COLO829 (cell line): ENCODE results near the gene HSF2.
"Not testable (repeated sequence)": the region's sequence is repeated elsewhere in the genome, so short reads cannot be mapped to it uniquely, and the experiment has no call there.

Experiments
- DNase-seq: peaks from one replicate; pipeline ENCODE4 v3.0.0; 2012; ENCODE audit warnings: low spot score

The HSF2 gene

GRCh38 chr6:122455116-122455515, 55.7 kb downstream of the HSF2 start:
- not testable (repeated sequence) for DNase-seq

- no peak for DNase-seq
These were observed 58.6 kb downstream of the HSF2 start for GRCh38 chr6:122458087-122458486.

- DNase-seq, result no peak
These were observed 59.8 kb downstream of the HSF2 start for GRCh38 chr6:122459240-122459639.

- not testable (repeated sequence) for DNase-seq
These were observed 60.5 kb downstream of the HSF2 start for GRCh38 chr6:122459865-122460416.

- DNase-seq, result no peak
These were observed 62.4 kb downstream of the HSF2 start for GRCh38 chr6:122461885-122462284.

- peak; percentile 85 for DNase-seq
These were observed 71.9 kb downstream of the HSF2 start, which contains the start of gene SERINC1 for GRCh38 chr6:122471107-122472021. SERINC1 (minus strand) TSS chr6:122471807; CDS start chr6:122471737, 70 bp downstream.

GRCh38 chr6:122472022-122472340, 72.5 kb downstream of the HSF2 start:
- DNase-seq, result no peak

GRCh38 chr6:122476131-122476530, 76.7 kb downstream of the HSF2 start:
- DNase-seq, result peak; percentile 29

- no peak for DNase-seq
These were observed 83.3 kb downstream of the HSF2 start for GRCh38 chr6:122482750-122483080.
